Measurements from ENCODE around the gene ARL5A.

Gene ARL5A

GRCh38 chr2:151840216-151841046, 12.2 kb upstream of the ARL5A start:
- DNase-seq, result no peak

- DNase-seq, result no peak
Observed at GRCh38 chr2:151837926-151838325, 9.7 kb upstream of the ARL5A start.

GRCh38 chr2:151833984-151834383, 5.8 kb upstream of the ARL5A start:
- DNase-seq, result no peak

GRCh38 chr2:151830961-151831360, 2.7 kb upstream of the ARL5A start:
- DNase-seq, result no peak

GRCh38 chr2:151828890-151829324, 686 bp upstream of the ARL5A start:
- no peak for DNase-seq

GRCh38 chr2:151827564-151828142, 568 bp downstream of the ARL5A start:
- DNase-seq, result no peak

- no peak for DNase-seq
Observed at GRCh38 chr2:151826737-151827157, 1.5 kb downstream of the ARL5A start.

GRCh38 chr2:151824886-151825285, 3.3 kb downstream of the ARL5A start:
- DNase-seq, result no peak

GRCh38 chr2:151823651-151824050, 4.6 kb downstream of the ARL5A start:
- no peak for DNase-seq

- DNase-seq, result no peak
Observed at GRCh38 chr2:151819920-151820319, 8.3 kb downstream of the ARL5A start.

- no peak for DNase-seq
Observed at GRCh38 chr2:151817929-151818328, 10.3 kb downstream of the ARL5A start.

- no peak for DNase-seq
Observed at GRCh38 chr2:151816843-151817242, 11.4 kb downstream of the ARL5A start.

- DNase-seq, result no peak
Observed at GRCh38 chr2:151815821-151816489, 12.3 kb downstream of the ARL5A start.

- DNase-seq, result no peak
Observed at GRCh38 chr2:151810489-151810888, 17.7 kb downstream of the ARL5A start.

- no peak for DNase-seq
Observed at GRCh38 chr2:151809073-151809383, 19.2 kb downstream of the ARL5A start.

- no peak for DNase-seq
Observed at GRCh38 chr2:151808258-151809072, 19.8 kb downstream of the ARL5A start.

GRCh38 chr2:151805961-151806360, 22.3 kb downstream of the ARL5A start:
- DNase-seq, result no peak

- no peak for DNase-seq
Observed at GRCh38 chr2:151805343-151805742, 22.9 kb downstream of the ARL5A start.

GRCh38 chr2:151803811-151804210, 24.4 kb downstream of the ARL5A start:
- DNase-seq, result no peak

- no peak for DNase-seq
Observed at GRCh38 chr2:151802315-151802714, 25.9 kb downstream of the ARL5A start.

GRCh38 chr2:151799886-151800292, 28.3 kb downstream of the ARL5A start:
- no peak for DNase-seq

GRCh38 chr2:151796774-151797173, 31.4 kb downstream of the ARL5A start:
- no peak for DNase-seq

- no peak for DNase-seq
Observed at GRCh38 chr2:151795646-151796240, 32.5 kb downstream of the ARL5A start.
